Loucy (cell line): Measurements from ENCODE around the gene CDH13.

Source experiments
- H2AFZ ChIP-seq: fragments of 200-600 bp; sonication (generic); 2 replicates; pipeline ENCODE4 v1.6.0; 2016; ENCODE audit warnings: antibody characterized with exemption, mild to moderate bottlenecking, low read length, moderate library complexity
- H3F3A ChIP-seq: fragments of 200-600 bp; 2 replicates; pipeline ENCODE4 v1.6.0; 2016; ENCODE audit warnings: antibody characterized with exemption, low read depth, mild to moderate bottlenecking
- H3K27me3 ChIP-seq: fragments of 200-600 bp; sonication (generic); 2 replicates; pipeline ENCODE4 v1.6.1; 2014; ENCODE audit warnings: low read length, mild to moderate bottlenecking; ENCODE audit not compliant: insufficient read depth, poor library complexity, severe bottlenecking
- H3K36me3 ChIP-seq: fragments of 200-600 bp; sonication (generic); 2 replicates; pipeline ENCODE4 v1.6.1; 2016; ENCODE audit warnings: low read length; ENCODE audit not compliant: insufficient read depth
- H3K4me1 ChIP-seq: fragments of 200-600 bp; sonication (generic); 2 replicates; pipeline ENCODE4 v1.5.1; 2014; ENCODE audit warnings: low read length, mild to moderate bottlenecking; ENCODE audit not compliant: insufficient read depth, poor library complexity, severe bottlenecking
- H3K4me2 ChIP-seq: fragments of 200-600 bp; sonication (generic); 2 replicates; pipeline ENCODE4 v1.6.0; 2014; ENCODE audit warnings: antibody characterized with exemption, low read length, low read depth, mild to moderate bottlenecking; ENCODE audit not compliant: poor library complexity, severe bottlenecking
- H3K4me3 ChIP-seq: fragments of 200-600 bp; sonication (generic); 2 replicates; pipeline ENCODE4 v1.5.1; 2014; ENCODE audit warnings: low read length, mild to moderate bottlenecking, mixed read lengths; ENCODE audit not compliant: poor library complexity, severe bottlenecking
- H3K79me2 ChIP-seq: fragments of 200-600 bp; sonication (generic); 2 replicates; pipeline ENCODE4 v1.6.1; 2014; ENCODE audit warnings: low read length; ENCODE audit not compliant: insufficient read depth
- H3K9ac ChIP-seq: fragments of 200-600 bp; sonication (generic); 2 replicates; pipeline ENCODE4 v1.6.0; 2014; ENCODE audit warnings: mild to moderate bottlenecking, low read depth, low read length, moderate library complexity; ENCODE audit not compliant: poor library complexity, severe bottlenecking
- H3K9me2 ChIP-seq: fragments of 200-600 bp; sonication (generic); replicated peaks from 2 replicates; pipeline ENCODE4 v1.6.1; 2016; ENCODE audit warnings: low read depth, low read length, mixed read lengths
- H3K9me3 ChIP-seq: fragments of 200-600 bp; sonication (generic); 2 replicates; pipeline ENCODE4 v1.6.1; 2014; ENCODE audit warnings: mild to moderate bottlenecking, antibody characterized with exemption, low read length, low read depth; ENCODE audit not compliant: insufficient read depth
- H4K20me1 ChIP-seq: fragments of 200-600 bp; sonication (generic); 2 replicates; pipeline ENCODE4 v1.6.0; 2014; ENCODE audit warnings: antibody characterized with exemption, low read length, mild to moderate bottlenecking; ENCODE audit not compliant: insufficient read depth, poor library complexity, severe bottlenecking
- EZH2phosphoT487 ChIP-seq: fragments of 200-600 bp; IDR thresholded peaks from 2 replicates; pipeline ENCODE4 v1.6.1; 2018; ENCODE audit warnings: antibody characterized with exemption, mild to moderate bottlenecking, moderate library complexity, borderline replicate concordance
- TF ChIP-seq, protein P1 (sequence below): fragments of 200-600 bp; sonication (generic); conservative IDR thresholded peaks from 2 replicates; pipeline ENCODE4 v1.5.1; 2014; ENCODE audit warnings: mild to moderate bottlenecking, antibody characterized with exemption, low read length

The CDH13 gene

DNA sequence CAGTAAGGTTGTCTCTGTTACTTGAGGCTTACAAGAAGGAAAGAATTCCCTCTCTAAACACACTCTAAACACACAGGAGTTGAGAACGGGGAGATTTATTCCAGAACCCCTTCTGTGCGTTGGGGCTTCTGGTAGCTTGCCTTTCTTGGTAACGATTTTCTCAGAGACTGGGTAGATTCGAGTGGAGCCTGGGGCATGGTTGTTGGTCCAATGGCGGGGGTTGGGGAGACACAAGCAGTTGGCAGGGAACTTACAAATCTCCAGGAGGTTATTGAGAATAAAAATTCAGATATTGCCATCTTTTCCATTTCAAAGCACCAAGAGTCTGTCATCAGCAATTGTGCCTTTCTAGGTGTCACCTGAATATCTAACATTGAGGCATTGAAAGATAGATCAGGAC, 251.7 kb downstream of the CDH13 start:
- Histone ChIP-seq H3K79me2 (no peaks in the 10 kb centered on the region), H3K9ac (no peak overlapping the region), H3K4me1 (no peaks in the 10 kb centered on the region), H4K20me1 (no peaks in the 10 kb centered on the region), H3K9me3 (0 out of 2 replicates have a peak, but pooled peaks cover 2% of the 10 kb centered on the region), H3F3A (no peaks in the 10 kb centered on the region), H3K4me3 (no peak overlapping the region), H3K36me3 (no peaks in the 10 kb centered on the region), H3K4me2 (no peak overlapping the region), H3K9me2 (no peaks in the 10 kb centered on the region), H3K27me3 (no peaks in the 10 kb centered on the region), H2AFZ (no peak overlapping the region)
- no peak for TF ChIP-seq EZH2phosphoT487
- TF ChIP-seq, protein P1, sequence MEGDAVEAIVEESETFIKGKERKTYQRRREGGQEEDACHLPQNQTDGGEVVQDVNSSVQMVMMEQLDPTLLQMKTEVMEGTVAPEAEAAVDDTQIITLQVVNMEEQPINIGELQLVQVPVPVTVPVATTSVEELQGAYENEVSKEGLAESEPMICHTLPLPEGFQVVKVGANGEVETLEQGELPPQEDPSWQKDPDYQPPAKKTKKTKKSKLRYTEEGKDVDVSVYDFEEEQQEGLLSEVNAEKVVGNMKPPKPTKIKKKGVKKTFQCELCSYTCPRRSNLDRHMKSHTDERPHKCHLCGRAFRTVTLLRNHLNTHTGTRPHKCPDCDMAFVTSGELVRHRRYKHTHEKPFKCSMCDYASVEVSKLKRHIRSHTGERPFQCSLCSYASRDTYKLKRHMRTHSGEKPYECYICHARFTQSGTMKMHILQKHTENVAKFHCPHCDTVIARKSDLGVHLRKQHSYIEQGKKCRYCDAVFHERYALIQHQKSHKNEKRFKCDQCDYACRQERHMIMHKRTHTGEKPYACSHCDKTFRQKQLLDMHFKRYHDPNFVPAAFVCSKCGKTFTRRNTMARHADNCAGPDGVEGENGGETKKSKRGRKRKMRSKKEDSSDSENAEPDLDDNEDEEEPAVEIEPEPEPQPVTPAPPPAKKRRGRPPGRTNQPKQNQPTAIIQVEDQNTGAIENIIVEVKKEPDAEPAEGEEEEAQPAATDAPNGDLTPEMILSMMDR, result no peak

DNA sequence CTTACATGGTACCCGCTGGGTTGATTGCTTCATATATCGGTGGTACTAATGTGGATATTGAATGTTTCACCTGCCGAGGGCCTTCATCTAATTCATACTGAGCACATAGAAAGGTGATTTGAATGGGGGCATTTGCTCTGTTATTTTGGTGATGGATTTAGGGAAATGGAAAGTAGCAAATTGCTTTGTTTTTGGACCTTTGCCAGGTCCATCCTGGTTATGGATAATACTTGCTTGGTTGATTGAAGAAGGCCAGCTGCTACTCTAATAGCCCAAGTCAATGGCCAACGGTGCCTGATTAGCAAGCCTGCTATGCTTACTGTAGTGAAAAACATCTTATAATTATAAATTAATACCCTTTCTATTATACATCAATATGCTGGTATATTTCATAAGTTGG, 253.6 kb downstream of the CDH13 start:
- no peaks in the 10 kb centered on the region for H3K79me2 ChIP-seq
- TF ChIP-seq, protein P1, result no peak
- no peak for TF ChIP-seq EZH2phosphoT487
- no peak overlapping the region for H2AFZ ChIP-seq
- H3F3A ChIP-seq, result no peaks in the 10 kb centered on the region
- H3K4me1 ChIP-seq, result no peaks in the 10 kb centered on the region
- H3K9me2 ChIP-seq, result no peaks in the 10 kb centered on the region
- no peaks in the 10 kb centered on the region for H3K36me3 ChIP-seq
- H3K4me3 ChIP-seq, result no peak overlapping the region
- H4K20me1 ChIP-seq, result no peaks in the 10 kb centered on the region
- 0 out of 2 replicates have a peak, but pooled peaks cover 2% of the 10 kb centered on the region for H3K9me3 ChIP-seq
- H3K27me3 ChIP-seq, result no peaks in the 10 kb centered on the region
- H3K9ac ChIP-seq, result no peak overlapping the region
- H3K4me2 ChIP-seq, result no peak overlapping the region

DNA sequence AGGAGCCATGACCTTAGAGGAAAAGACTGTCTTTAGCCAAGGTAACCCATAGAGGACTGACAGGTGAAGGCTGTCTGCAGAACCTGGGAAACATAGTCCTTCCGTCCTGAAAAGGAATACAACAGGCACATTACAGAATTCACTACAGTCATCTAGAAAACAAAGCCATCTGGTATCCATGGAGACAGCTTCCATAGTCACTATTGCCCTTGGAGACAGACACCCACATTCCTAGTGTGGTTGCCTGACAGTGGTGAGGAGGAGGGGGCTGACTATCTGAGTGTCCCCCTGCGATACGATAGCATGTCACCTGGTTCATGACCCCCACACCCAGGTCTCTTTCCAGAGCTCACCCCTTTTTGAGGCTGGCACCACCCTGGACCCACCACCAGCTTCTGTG, 254.7 kb downstream of the CDH13 start:
- no peaks in the 10 kb centered on the region for H3F3A ChIP-seq
- TF ChIP-seq, protein P1, result no peak
- TF ChIP-seq EZH2phosphoT487, result no peak

More for the DNA sequence above, 254.7 kb downstream of the CDH13 start:
- Histone ChIP-seq H3K27me3 (no peaks in the 10 kb centered on the region), H3K4me1 (no peaks in the 10 kb centered on the region), H3K9me2 (no peaks in the 10 kb centered on the region), H4K20me1 (no peaks in the 10 kb centered on the region), H2AFZ (no peak overlapping the region), H3K36me3 (no peaks in the 10 kb centered on the region), H3K4me2 (no peak overlapping the region), H3K9me3 (0 out of 2 replicates have a peak, but pooled peaks cover 2% of the 10 kb centered on the region), H3K4me3 (no peak overlapping the region), H3K79me2 (no peaks in the 10 kb centered on the region), H3K9ac (no peak overlapping the region)
